Stimulated activated effector memory CD8-positive, alpha-beta T cell treated with anti-CD3 and anti-CD28 coated beads, Interleukin-12 subunit alpha, Interleukin-12 subunit beta, amount 100 ng/mL, for 72 hours (primary cell): Measurements from ENCODE around the gene FHIT.

ENCODE experiments used
- ATAC-seq: fragments of 150-1000 bp; cut with Tn5 transposase; 2 replicates; pipeline ENCODE4 v1.10.0; 2021
- DNase-seq, 2 donors: peaks; one replicate each; pipeline ENCODE4 v3.0.0; 2021 to 2022; ENCODE audit warnings: low spot score in 2 of 2
- H3K27ac Mint-ChIP-seq: one replicate; pipeline ENCODE4 v1.8.0; 2022; ENCODE audit warnings: mild to moderate bottlenecking, mixed read lengths
- H3K36me3 Mint-ChIP-seq: one replicate; pipeline ENCODE4 v1.8.0; 2022; ENCODE audit warnings: mild to moderate bottlenecking, mixed read lengths
- H3K4me1 Mint-ChIP-seq: one replicate; pipeline ENCODE4 v1.8.0; 2022; ENCODE audit warnings: mixed read lengths
- H3K4me3 Mint-ChIP-seq: one replicate; pipeline ENCODE4 v1.8.0; 2022; ENCODE audit warnings: mild to moderate bottlenecking, mixed read lengths
- H3K9me3 Mint-ChIP-seq: one replicate; pipeline ENCODE4 v1.8.0; 2022; ENCODE audit warnings: mixed read lengths

Gene FHIT

DNA sequence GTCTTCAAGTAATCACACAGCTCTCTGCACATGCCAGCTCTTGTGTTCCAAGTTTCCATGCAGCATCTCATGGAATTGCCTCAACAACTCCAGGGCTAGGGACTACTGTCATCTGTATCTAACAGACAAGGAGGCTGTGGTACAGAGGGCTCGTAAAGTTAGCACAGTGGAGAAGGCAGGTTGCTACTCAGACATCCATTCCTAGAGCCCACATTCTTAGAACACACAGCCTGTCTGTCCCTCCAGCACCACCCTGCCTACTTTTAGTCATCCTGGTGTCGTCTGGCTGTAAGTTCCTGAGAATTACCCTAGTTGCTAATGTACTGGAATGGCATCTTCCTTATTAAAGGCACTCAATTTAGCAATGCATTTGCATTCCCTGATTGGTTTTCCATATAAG, 862.5 kb downstream of the FHIT start:
- Mint-ChIP-seq H3K4me1 (no peaks in the 10 kb centered on the region), H3K4me3 (no peak overlapping the region), H3K27ac (no peak overlapping the region), H3K9me3 (no peaks in the 10 kb centered on the region), H3K36me3 (no peaks in the 10 kb centered on the region)
- DNase-seq (no peak), ATAC-seq (no peak)

- H3K36me3 Mint-ChIP-seq, result no peaks in the 10 kb centered on the region
These were observed 864.9 kb downstream of the FHIT start for GRCh38 chr3:60386306-60386705.

GRCh38 chr3:60384341-60384740, 866.9 kb downstream of the FHIT start:
- DNase-seq, result no peak
- Mint-ChIP-seq H3K4me3 (no peak overlapping the region), H3K9me3 (no peaks in the 10 kb centered on the region), H3K4me1 (no peaks in the 10 kb centered on the region), H3K36me3 (no peaks in the 10 kb centered on the region), H3K27ac (no peak overlapping the region)
- ATAC-seq, result no peak

More at GRCh38 chr3:60386306-60386705, 864.9 kb downstream of the FHIT start:
- Mint-ChIP-seq H3K9me3 (no peaks in the 10 kb centered on the region), H3K27ac (no peak overlapping the region), H3K4me1 (no peaks in the 10 kb centered on the region), H3K4me3 (no peak overlapping the region)
- DNase-seq (no peak), ATAC-seq (no peak)

GRCh38 chr3:60383345-60383744, 867.9 kb downstream of the FHIT start:
- no peak overlapping the region for H3K4me3 Mint-ChIP-seq
- no peak overlapping the region for H3K27ac Mint-ChIP-seq
- DNase-seq, result no peak
- no peak for ATAC-seq
- H3K4me1 Mint-ChIP-seq, result no peaks in the 10 kb centered on the region
- no peaks in the 10 kb centered on the region for H3K9me3 Mint-ChIP-seq
- H3K36me3 Mint-ChIP-seq, result no peaks in the 10 kb centered on the region

- peaks cover 4% of the 10 kb centered on the region for H3K9me3 Mint-ChIP-seq
- H3K27ac Mint-ChIP-seq, result no peak overlapping the region
- DNase-seq, result no peak
- H3K4me3 Mint-ChIP-seq, result no peak overlapping the region
- no peaks in the 10 kb centered on the region for H3K36me3 Mint-ChIP-seq
- H3K4me1 Mint-ChIP-seq, result peaks cover 11% of the 10 kb centered on the region
- no peak for ATAC-seq
These were observed 884.8 kb downstream of the FHIT start for GRCh38 chr3:60366486-60366885.

- no peak overlapping the region for H3K4me3 Mint-ChIP-seq
- peaks cover under 1% of the 10 kb centered on the region for H3K9me3 Mint-ChIP-seq
- ATAC-seq (peak; percentile 86), DNase-seq (no peak)
- H3K27ac Mint-ChIP-seq, result no peak overlapping the region
- peaks cover 11% of the 10 kb centered on the region for H3K4me1 Mint-ChIP-seq
- H3K36me3 Mint-ChIP-seq, result no peaks in the 10 kb centered on the region
These were observed 885.9 kb downstream of the FHIT start for GRCh38 chr3:60365360-60365759.

DNA sequence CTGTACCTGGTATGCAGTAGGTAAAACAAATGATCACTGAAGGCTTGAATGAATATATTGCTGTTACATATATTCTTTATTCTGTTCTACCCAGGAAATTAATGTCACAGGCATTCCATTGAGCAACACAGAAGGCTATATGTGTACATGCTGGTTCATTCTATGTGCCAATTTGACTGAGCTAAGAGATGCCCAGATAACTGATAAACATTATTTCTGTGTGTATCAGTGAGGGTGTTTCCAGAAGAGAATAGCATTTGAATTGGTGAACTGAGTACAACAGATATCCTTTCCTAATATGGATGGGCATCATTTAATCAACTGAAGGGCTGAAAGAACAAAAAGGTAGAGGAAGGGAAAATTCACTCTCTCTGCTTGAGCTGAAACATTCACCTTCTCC, 886.8 kb downstream of the FHIT start:
- Mint-ChIP-seq H3K4me1 (peaks cover 11% of the 10 kb centered on the region), H3K27ac (no peak overlapping the region), H3K36me3 (no peaks in the 10 kb centered on the region), H3K4me3 (no peak overlapping the region), H3K9me3 (no peaks in the 10 kb centered on the region)
- no peak for DNase-seq
- ATAC-seq, result no peak

- ATAC-seq, result peak; percentile 94
- no peak overlapping the region for H3K27ac Mint-ChIP-seq
- no peak for DNase-seq
These were observed 887.4 kb downstream of the FHIT start for GRCh38 chr3:60363817-60364216.

DNA sequence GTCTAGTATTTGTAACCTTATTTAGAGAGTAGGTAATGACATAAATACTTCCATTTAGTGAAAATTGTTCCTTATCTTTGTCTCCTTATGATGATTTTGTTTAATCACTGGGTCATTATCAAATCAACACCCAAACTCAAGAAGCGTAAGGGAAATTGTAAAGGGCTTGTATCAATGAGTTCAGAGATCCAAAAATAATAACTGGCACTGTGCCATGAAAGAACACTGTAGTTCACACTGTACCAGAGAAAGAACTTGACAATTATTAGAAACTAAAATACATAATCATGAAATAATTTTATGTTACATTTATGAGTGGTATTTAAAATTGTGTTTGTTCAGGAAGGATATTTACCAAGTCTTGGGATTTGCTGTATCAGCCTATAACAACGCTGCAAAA, 895.4 kb downstream of the FHIT start:
- no peak for ATAC-seq
- Mint-ChIP-seq H3K36me3 (no peaks in the 10 kb centered on the region), H3K4me1 (no peaks in the 10 kb centered on the region), H3K27ac (no peak overlapping the region), H3K4me3 (no peak overlapping the region), H3K9me3 (no peaks in the 10 kb centered on the region)
- no peak for DNase-seq

More at GRCh38 chr3:60363817-60364216, 887.4 kb downstream of the FHIT start:
- H3K4me3 Mint-ChIP-seq, result no peak overlapping the region
- peaks cover 11% of the 10 kb centered on the region for H3K4me1 Mint-ChIP-seq
- no peaks in the 10 kb centered on the region for H3K9me3 Mint-ChIP-seq
- no peaks in the 10 kb centered on the region for H3K36me3 Mint-ChIP-seq

GRCh38 chr3:60351481-60351880, 899.8 kb downstream of the FHIT start:
- ATAC-seq (no peak), DNase-seq (no peak)
- Mint-ChIP-seq H3K27ac (no peak overlapping the region), H3K4me1 (no peaks in the 10 kb centered on the region), H3K9me3 (no peaks in the 10 kb centered on the region), H3K4me3 (no peak overlapping the region), H3K36me3 (no peaks in the 10 kb centered on the region)

- ATAC-seq, result no peak
- Mint-ChIP-seq H3K27ac (no peak overlapping the region), H3K4me3 (no peak overlapping the region), H3K4me1 (no peaks in the 10 kb centered on the region), H3K9me3 (no peaks in the 10 kb centered on the region), H3K36me3 (no peaks in the 10 kb centered on the region)
- DNase-seq, result no peak
These were observed 906.9 kb downstream of the FHIT start for GRCh38 chr3:60344340-60344739.

GRCh38 chr3:60343831-60344230, 907.4 kb downstream of the FHIT start:
- Mint-ChIP-seq H3K4me3 (no peak overlapping the region), H3K4me1 (no peaks in the 10 kb centered on the region), H3K27ac (no peak overlapping the region), H3K36me3 (no peaks in the 10 kb centered on the region), H3K9me3 (no peaks in the 10 kb centered on the region)
- DNase-seq (no peak), ATAC-seq (no peak)

DNA sequence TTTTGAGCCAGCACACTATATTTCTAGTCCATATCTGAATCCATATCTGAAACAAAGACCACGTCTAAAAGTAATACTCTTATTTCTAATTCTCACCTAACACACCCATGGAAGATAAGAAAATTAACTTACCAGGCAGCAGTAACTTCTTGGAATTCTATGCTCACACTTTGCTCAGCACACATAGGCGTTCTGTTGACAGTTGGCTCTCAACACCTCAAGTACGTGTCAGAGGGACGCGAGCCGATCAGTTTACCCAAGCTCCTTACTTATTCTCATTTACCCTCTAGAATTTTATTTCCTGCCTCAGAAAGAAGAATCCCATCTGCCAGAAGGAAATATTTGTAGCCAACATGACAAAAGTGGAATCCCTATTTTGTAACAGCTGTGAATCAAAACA, 911.9 kb downstream of the FHIT start:
- no peaks in the 10 kb centered on the region for H3K9me3 Mint-ChIP-seq
- H3K4me3 Mint-ChIP-seq, result no peak overlapping the region
- H3K27ac Mint-ChIP-seq, result no peak overlapping the region
- DNase-seq, result no peak
- no peak for ATAC-seq
- H3K4me1 Mint-ChIP-seq, result no peaks in the 10 kb centered on the region
- no peaks in the 10 kb centered on the region for H3K36me3 Mint-ChIP-seq

- Mint-ChIP-seq H3K9me3 (no peaks in the 10 kb centered on the region), H3K27ac (no peak overlapping the region), H3K4me3 (no peak overlapping the region), H3K4me1 (peaks cover 6% of the 10 kb centered on the region), H3K36me3 (no peaks in the 10 kb centered on the region)
- ATAC-seq (peak; percentile 74), DNase-seq (no peak)
These were observed 913.8 kb downstream of the FHIT start for GRCh38 chr3:60337421-60337820.

DNA sequence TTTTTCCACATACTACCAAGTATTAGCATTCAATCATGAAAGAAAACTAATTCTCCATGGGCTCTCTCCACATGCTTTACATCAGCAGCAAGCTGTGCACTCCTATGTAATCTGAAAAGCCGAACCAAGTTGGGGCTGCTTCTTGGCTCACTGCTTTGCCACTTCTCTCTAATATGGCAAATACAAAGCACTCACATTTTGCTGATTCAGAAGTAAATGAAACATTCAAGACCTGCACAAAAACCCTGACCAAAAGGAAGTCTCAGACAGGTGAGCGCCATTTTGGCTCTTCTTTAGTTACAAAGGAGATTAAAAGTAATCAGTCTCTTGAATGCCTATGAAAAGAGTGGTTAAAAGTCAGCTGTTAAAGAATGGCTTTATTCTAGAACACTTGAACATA, 915.2 kb downstream of the FHIT start:
- H3K4me3 Mint-ChIP-seq, result no peak overlapping the region
- H3K27ac Mint-ChIP-seq, result no peak overlapping the region
- no peaks in the 10 kb centered on the region for H3K9me3 Mint-ChIP-seq
- no peaks in the 10 kb centered on the region for H3K36me3 Mint-ChIP-seq
- ATAC-seq (no peak), DNase-seq (no peak)
- H3K4me1 Mint-ChIP-seq, result peaks cover 6% of the 10 kb centered on the region

GRCh38 chr3:60333710-60334109, 917.5 kb downstream of the FHIT start:
- H3K27ac Mint-ChIP-seq, result no peak overlapping the region
- ATAC-seq (no peak), DNase-seq (no peak)
- no peaks in the 10 kb centered on the region for H3K36me3 Mint-ChIP-seq
- H3K4me1 Mint-ChIP-seq, result peaks cover 6% of the 10 kb centered on the region
- no peaks in the 10 kb centered on the region for H3K9me3 Mint-ChIP-seq
- no peak overlapping the region for H3K4me3 Mint-ChIP-seq

DNA sequence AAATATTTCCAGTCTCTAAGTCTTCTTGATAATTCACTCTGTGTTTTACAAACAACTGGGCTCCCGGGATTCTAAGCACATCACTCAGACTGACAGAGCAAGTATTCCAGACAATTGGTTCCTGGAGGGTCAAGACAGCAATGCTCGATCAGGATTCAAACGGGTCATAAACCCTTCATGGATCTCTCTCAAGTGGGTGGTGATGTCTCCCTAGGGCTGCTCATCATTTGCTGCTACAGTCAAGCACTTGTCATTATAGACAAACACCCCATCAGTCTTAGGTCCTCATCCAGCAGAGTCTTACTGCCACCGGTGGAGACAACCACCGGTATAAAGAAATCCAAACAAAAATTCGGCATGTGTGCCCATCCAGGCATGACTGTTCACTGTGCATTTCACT, 921.1 kb downstream of the FHIT start:
- peaks cover 6% of the 10 kb centered on the region for H3K4me1 Mint-ChIP-seq
- DNase-seq, result no peak
- H3K27ac Mint-ChIP-seq, result no peak overlapping the region
- ATAC-seq, result no peak
- no peaks in the 10 kb centered on the region for H3K36me3 Mint-ChIP-seq
- H3K4me3 Mint-ChIP-seq, result no peak overlapping the region
- no peaks in the 10 kb centered on the region for H3K9me3 Mint-ChIP-seq
